ENCODE results near the gene DPP3.

Gene DPP3

GRCh38 chr11:66493130-66493529, 12.9 kb downstream of the DPP3 start:
- CTCF ChIA-PET, result no interaction called here
- Histone ChIP-seq H3K27ac (ENCODE audit: extremely low read depth, low read depth, low read length) (no peak overlapping the region), H3K4me3 (ENCODE audit: low read depth, low read length) (no peak overlapping the region), H3K4me1 (ENCODE audit: control insufficient read depth, insufficient read depth, low read length) (no peaks in the 10 kb centered on the region), H3K36me3 (ENCODE audit: control insufficient read depth in 2 of 2, insufficient read depth in 1 of 2, low read length in 2 of 2) (peaks cover 0 to 64% of the 10 kb centered on the region in 2 experiments; a peak in 2 of 3 replicates), H3K9me3 (ENCODE audit: control insufficient read depth, insufficient read depth, low read depth, low read length) (no peaks in the 10 kb centered on the region)
- POLR2A ChIA-PET, result interaction anchor here (0.7 to 2.3 kb wide), 3 partner anchors 13 to 53 kb away, joined by 3 to 10 read pairs (median 5); partner anchors contain the start of genes ACTN3, DPP3 and ZDHHC24
- TF ChIP-seq ZNF174 (tag by site-specific recombination; IDR thresholded peaks at IDR 0.05), result no peak
- TF ChIP-seq ZNF639 (tag by site-specific recombination; IDR thresholded peaks at IDR 0.05), result no peak
- no peak for TF ChIP-seq ZNF292 (tag by site-specific recombination; IDR thresholded peaks at IDR 0.05; ENCODE audit: borderline replicate concordance, low read depth)
- TF ChIP-seq, protein P1, sequence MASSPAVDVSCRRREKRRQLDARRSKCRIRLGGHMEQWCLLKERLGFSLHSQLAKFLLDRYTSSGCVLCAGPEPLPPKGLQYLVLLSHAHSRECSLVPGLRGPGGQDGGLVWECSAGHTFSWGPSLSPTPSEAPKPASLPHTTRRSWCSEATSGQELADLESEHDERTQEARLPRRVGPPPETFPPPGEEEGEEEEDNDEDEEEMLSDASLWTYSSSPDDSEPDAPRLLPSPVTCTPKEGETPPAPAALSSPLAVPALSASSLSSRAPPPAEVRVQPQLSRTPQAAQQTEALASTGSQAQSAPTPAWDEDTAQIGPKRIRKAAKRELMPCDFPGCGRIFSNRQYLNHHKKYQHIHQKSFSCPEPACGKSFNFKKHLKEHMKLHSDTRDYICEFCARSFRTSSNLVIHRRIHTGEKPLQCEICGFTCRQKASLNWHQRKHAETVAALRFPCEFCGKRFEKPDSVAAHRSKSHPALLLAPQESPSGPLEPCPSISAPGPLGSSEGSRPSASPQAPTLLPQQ (tag by site-specific recombination; IDR thresholded peaks at IDR 0.05), result no peak
- no peak for TF ChIP-seq ZNF138 (tag by site-specific recombination; IDR thresholded peaks at IDR 0.05; ENCODE audit: borderline replicate concordance)
- TF ChIP-seq SCRT2 (tag by site-specific recombination; IDR thresholded peaks at IDR 0.05), result no peak
- no peak for TF ChIP-seq ZNF202 (tag by site-specific recombination; IDR thresholded peaks at IDR 0.05; ENCODE audit: borderline replicate concordance)
- TF ChIP-seq, protein P2, sequence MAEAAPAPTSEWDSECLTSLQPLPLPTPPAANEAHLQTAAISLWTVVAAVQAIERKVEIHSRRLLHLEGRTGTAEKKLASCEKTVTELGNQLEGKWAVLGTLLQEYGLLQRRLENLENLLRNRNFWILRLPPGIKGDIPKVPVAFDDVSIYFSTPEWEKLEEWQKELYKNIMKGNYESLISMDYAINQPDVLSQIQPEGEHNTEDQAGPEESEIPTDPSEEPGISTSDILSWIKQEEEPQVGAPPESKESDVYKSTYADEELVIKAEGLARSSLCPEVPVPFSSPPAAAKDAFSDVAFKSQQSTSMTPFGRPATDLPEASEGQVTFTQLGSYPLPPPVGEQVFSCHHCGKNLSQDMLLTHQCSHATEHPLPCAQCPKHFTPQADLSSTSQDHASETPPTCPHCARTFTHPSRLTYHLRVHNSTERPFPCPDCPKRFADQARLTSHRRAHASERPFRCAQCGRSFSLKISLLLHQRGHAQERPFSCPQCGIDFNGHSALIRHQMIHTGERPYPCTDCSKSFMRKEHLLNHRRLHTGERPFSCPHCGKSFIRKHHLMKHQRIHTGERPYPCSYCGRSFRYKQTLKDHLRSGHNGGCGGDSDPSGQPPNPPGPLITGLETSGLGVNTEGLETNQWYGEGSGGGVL (tag by site-specific recombination; IDR thresholded peaks at IDR 0.05), result no peak

DNA sequence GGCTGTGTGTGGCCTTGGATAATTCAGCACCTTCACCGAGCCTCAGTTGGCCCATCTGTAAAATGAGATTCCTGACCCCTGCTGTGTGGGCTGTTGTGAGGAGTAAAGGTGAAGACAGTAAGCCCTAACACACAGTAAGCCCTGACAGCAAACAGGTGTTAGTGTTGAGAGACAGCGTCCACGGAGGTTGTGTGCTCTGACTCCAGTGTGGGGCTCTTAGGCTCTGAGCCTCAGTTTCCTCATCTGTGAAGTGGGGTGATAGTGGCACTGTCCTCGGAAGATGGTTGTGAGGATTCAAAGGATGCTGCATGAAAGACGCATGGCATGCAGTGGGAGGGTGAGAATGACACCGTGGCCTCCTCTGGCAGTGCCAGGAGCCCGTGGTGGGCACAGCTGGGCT, 14.2 kb downstream of the DPP3 start:
- H3K4me3 ChIP-seq (ENCODE audit: low read depth, low read length), result no peak overlapping the region
- CTCF ChIA-PET, result no interaction called here
- no peaks in the 10 kb centered on the region for H3K4me1 ChIP-seq (ENCODE audit: control insufficient read depth, insufficient read depth, low read length)
- no peaks in the 10 kb centered on the region for H3K9me3 ChIP-seq (ENCODE audit: control insufficient read depth, insufficient read depth, low read depth, low read length)
- TF ChIP-seq ZNF426 (tag by site-specific recombination; IDR thresholded peaks at IDR 0.05) (no peak), KLF16 (tag by site-specific recombination; IDR thresholded peaks at IDR 0.05) (no peak)
- H3K27ac ChIP-seq (ENCODE audit: extremely low read depth, low read depth, low read length), result no peak overlapping the region
- POLR2A ChIA-PET, result no interaction called here
- peaks cover 0 to 64% of the 10 kb centered on the region in 2 experiments; a peak in 2 of 3 replicates for H3K36me3 ChIP-seq (ENCODE audit: control insufficient read depth in 2 of 2, insufficient read depth in 1 of 2, low read length in 2 of 2)

DNA sequence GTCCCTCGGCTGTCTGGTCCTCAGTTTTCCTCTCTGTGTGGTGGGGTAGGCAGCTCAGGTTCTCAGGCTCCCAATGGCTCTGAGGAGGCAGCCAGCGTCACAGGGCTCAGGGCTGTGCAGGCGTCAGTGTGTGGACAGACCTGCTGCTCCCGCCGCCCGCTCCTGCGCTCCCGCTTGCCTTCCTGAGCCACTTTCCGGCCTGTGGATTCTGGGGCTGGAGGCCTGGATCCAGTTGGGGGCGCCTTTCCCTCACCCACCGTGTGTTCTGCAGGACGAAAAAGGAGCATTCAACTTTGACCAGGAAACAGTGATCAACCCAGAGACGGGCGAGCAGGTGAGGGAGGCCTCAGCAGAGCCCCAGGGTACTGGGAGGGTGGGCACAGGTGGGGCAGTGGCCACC, 14.7 kb downstream of the DPP3 start:
- CTCF ChIA-PET, result no interaction called here
- H3K9me3 ChIP-seq (ENCODE audit: control insufficient read depth, insufficient read depth, low read depth, low read length), result no peaks in the 10 kb centered on the region
- H3K27ac ChIP-seq (ENCODE audit: extremely low read depth, low read depth, low read length), result no peak overlapping the region
- no peak overlapping the region for H3K4me3 ChIP-seq (ENCODE audit: low read depth, low read length)
- no peaks in the 10 kb centered on the region for H3K4me1 ChIP-seq (ENCODE audit: control insufficient read depth, insufficient read depth, low read length)
- H3K36me3 ChIP-seq (ENCODE audit: control insufficient read depth in 2 of 2, insufficient read depth in 1 of 2, low read length in 2 of 2), result peaks cover 0 to 59% of the 10 kb centered on the region in 2 experiments; a peak in 2 of 3 replicates
- no peak for TF ChIP-seq ZFHX2 (tag by site-specific recombination; conservative IDR thresholded peaks at IDR 0.05)
- no peak for TF ChIP-seq ZNF747 (tag by site-specific recombination; IDR thresholded peaks at IDR 0.05)
- TF ChIP-seq ZNF140 (tag by site-specific recombination; IDR thresholded peaks at IDR 0.05), result no peak
- TF ChIP-seq ZNF555 (tag by site-specific recombination; conservative IDR thresholded peaks at IDR 0.05), result no peak
- no peak for TF ChIP-seq ZNF280C (tag by site-specific recombination; IDR thresholded peaks at IDR 0.05)
- no peak for TF ChIP-seq ZBTB49 (tag by site-specific recombination; IDR thresholded peaks at IDR 0.05; ENCODE audit: low read depth)
- no peak for TF ChIP-seq ZNF585B (tag by site-specific recombination; IDR thresholded peaks at IDR 0.05)
- no peak for TF ChIP-seq ZBTB44 (tag by site-specific recombination; IDR thresholded peaks at IDR 0.05)
- TF ChIP-seq ZNF677 (tag by site-specific recombination; IDR thresholded peaks at IDR 0.05), result no peak
- POLR2A ChIA-PET, result no interaction called here
